HEK293T (cell line): ENCODE data around the gene MS4A4A.

ENCODE experiments used
- PKNOX1 ChIP-seq: fragments of 450-650 bp; IDR thresholded peaks from 2 replicates; pipeline ENCODE4 v1.6.1; 2016
- SP1 ChIP-seq: fragments of 450-650 bp; IDR thresholded peaks from 2 replicates; pipeline ENCODE4 v1.6.1; 2017

- no peak for TF ChIP-seq PKNOX1
- TF ChIP-seq SP1 = no peak
Measured at GRCh38 chr11:60357771-60358170, 77.3 kb downstream of the MS4A4A start.
